RPMI7951 (cell line): Measurements from ENCODE around the gene PRKCH. TPM values are rescaled to one million over a fixed set of nuclear protein-coding genes. Genes with fewer than 3 reads are reported as not detected.
A peak's percentile ranks its signal among the peaks of the same experiment; 100 is the strongest.

Experiments
- DNase-seq: peaks from one replicate; pipeline ENCODE4 v3.0.0-alpha.2; 2012; ENCODE audit warnings: low read depth
- total RNA-seq: library from RNA; depleted of rRNA; stranded (reverse); fragments of >200 nt; shearing (Covaris generic); gene quantifications from 2 replicates; pipeline ENCODE4 v1.2.3, GENCODE V29; 2014

PRKCH gene
- total RNA-seq, 1 experiment from 2014 or later = 3.1 TPM

DNA sequence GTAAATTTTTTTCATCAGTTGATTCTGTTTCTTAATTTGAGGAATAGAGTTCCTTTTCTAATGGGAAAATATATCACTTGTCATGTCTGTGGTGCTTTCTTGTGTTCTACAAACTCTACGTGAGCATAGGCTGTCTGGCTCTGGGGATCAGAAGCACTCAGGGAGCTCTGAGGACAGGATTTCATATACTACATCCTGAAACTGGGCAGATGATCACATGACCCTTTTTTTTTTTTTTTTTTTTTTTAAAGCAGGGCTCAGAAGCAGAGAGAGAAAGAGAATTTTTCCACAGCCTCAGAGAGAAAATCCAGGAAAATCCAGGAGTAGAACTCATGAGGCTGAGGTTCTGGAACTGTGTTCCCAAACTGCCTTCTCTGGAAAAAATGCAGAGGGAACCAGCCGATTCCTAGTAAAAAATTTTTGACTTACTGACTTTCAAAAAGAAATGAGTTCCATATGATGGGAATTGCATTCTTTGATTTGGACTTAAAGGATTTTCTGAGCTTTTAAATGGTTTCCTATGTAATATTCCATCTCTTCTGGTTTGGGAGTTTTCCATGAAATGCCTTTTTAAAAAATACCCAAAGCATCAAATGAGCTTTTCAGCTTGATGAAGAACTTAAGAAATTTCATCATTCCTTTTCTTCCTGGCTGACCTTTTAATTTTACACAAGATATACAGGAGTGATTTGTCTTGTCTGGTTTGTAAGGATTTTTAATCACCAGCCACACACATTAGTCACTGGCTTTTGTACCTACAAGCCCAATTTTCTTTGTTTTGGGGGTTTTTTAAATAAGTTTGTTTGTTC lies 190.9 kb downstream of the PRKCH start:
- peak; percentile 65 for DNase-seq

DNA sequence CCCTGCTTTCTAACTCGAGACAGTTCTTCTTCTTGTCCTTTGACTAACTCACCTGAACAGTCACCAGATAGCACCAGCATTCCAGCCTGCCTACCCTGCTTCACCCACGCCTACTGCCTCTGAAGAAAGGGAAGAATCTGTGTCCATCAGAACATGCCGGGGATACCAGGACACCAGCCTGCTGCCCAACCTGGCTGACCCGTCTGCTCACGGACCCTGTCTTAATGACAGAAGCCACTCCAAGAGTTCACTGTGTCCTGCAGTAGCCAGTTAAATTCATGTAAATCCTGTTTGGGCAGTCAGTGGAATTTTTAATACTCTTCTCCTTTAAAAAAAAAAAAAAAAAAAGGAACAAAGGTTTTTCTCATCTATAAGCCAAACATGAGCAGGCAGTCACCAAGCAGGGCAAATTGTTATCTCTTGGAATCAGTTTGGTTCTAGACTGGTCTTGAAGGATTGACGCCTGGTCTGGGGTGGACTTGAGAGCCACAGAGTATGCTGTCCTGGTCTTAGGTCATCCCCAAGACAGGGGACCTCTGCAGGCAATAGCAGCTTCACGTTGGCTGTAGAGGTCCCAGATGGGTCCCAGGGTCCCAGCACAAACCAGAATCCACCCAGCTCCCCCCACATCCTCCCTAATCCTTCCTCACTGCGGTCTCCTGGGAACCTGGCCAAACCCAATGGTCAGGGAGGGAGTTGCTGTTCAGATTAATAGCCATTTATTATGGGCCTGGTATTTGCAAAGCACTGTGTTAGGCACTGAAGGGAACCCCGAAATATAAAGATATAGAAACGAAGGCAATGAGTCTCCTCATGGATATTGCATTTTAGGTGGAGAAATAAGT lies 192.8 kb downstream of the PRKCH start:
- peak; percentile 85 for DNase-seq

DNA sequence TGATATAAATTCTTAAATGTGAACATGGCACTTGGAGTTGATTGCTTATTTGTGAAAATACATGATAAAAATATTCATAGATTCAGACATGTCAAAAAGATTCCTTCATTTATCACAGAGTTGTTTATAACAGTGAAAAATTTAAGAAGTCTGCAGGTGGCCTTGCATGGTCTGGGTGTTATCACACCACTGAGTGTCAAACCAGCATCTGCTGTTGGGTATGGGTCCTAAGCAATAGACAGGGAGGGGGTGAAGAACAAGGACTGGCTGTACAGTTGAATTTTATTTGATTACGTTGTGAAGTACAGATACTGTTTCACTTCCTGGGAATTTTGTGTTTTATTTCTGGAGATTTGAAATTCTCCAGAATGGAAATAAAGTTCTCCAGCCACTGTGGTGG lies 193.5 kb downstream of the PRKCH start:
- no peak for DNase-seq

DNA sequence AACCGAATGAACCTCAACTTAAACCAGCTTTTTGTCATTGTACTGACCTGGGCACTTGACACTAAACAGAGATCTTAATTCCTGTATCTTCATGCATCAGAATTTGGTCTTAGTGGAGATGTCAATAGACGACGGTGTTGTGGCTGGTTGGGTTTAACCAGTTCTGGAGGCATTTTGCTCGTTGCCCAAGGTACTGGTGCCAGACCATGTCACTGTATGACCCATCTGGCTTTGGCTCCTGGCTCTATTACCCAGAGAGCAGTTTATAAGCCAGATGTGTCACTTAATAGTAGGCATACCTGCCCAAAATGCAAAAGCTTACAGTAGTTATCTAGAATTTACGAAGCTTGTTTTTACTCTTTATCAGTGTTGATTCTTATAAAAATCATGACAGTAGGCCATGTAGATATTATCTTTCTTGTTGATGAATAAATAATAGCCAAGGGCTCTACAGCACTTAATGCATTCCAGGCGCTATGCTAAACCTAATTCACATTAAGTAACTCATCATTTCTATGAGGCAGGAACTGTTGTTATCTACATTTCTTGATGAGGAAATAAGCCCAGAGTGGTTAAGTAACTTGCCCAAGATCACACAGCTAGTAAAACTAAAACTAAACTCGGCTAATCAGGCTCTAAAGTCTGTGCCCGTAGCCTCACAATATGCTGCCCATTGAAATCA lies 194.2 kb downstream of the PRKCH start:
- no peak for DNase-seq

DNA sequence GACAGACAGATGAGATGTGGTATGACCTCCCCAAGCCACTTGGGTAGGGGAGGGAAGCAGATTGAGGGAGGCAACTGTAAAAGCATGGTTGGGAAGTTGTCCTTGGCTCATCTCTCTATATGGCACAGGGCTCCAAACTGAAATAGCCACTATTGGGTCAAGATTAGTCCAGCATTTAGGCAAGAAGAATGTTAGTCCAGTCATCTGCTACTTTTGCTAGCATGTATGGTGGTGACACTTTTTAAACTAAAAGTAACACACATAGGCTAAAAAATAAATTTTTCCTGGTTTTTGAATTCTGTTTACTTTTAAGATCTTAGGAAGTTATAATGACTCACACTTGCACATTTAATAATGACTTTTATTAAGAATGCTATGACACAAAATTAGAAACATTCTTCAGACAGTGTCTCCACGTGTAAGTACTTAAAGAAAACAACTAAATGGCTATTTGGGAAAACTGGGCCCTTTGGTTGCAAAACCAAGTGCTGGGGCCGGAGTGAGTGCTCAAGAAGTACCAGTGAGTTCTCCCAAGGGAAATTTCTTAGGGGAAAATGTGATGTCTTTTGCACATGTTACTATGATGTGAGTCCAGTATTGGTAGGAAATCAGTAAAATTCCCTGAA lies 194.9 kb downstream of the PRKCH start:
- DNase-seq = no peak

DNA sequence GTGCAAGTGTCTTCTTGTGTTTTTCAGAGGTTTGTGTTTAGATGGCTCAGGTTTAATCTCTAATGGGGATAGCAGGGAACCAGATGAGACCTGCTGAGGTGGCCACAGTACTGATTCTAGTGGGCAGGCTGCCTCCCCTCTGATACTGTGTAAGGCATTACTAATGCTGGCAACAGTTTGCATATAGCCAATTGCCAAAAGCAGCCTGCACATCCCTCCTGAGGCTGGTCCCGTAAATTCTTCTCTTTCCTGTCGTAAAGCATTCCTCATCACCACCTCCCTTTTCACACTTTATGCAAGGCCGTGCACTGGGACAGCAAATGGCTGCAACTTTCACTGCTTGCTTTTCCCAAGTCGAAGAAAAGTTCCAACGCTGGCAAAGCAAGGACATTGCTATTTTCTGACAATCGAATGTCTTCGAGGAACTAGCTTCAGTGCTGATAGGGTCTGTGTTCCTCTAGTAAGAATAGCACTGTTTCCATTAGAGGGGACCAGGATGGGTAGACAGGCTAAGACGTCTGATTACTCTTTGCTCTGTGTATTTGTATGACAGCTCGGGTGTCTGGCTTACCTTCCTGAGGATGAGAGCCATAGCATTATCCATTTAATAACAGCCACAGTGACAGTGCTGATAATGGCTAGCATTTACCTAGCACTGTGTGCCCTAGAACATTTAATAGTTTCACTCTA lies 195.7 kb downstream of the PRKCH start:
- no peak for DNase-seq

DNA sequence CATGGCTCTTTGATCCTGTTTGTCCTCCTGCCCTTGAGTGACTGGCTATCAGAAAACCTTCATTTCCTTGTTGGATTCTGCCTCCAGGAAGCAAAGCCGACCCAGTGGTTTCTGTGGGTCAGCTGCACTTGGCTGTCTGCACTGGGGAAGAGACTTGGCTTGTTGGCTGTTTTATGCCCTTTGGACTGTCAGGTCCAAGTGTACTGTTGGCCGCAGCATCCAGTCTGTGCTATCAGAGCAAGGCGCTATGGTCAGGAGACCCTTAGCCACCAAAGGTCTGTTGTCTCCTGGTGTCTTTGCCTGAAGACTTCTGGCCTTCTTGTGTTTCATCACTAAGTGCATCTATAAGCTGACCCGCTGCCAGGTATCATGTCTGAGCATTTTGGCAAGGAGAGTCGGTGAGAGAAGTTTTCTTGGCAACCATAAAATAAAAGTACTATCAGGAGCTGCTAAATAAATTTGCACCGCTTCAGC lies 196.6 kb downstream of the PRKCH start:
- DNase-seq = no peak

DNA sequence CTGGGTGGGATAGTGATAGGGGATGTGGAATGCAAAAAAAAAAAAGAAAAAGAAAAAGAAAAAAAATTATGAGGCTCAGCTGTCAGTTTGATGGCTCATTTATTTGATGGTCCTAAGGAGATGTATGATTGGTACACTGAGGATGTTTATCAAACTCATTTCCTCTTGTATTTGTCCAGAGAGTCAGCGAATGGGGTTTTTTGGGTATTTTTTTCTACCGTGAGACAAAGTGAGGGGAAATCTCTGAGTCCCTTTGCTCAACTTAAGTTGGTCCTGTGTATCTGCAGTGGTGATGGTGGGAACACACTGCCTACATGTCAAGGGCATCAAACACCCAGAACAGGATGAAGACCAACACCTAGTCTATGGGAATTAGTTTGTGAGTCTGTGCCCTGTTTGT lies 197.0 kb downstream of the PRKCH start:
- DNase-seq = no peak

DNA sequence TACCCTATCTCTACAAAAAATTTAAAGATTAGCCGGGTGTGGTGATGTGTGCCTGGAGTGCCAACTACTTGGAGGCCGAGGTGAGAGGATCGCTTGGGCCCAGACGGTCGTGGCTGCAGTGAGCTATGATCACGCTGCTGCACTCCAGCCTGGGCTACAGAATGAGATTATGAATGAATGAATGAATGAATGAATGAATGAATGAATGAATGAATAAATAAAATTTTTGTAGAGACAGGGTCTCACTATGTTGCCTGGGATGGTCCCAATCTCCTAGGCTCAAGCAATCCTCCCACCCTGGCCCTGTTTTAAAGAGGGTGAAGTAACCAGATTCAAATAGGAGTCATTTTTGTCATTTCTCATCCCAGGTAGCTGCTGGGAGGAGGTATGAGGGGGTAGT lies 197.7 kb downstream of the PRKCH start:
- no peak for DNase-seq

DNA sequence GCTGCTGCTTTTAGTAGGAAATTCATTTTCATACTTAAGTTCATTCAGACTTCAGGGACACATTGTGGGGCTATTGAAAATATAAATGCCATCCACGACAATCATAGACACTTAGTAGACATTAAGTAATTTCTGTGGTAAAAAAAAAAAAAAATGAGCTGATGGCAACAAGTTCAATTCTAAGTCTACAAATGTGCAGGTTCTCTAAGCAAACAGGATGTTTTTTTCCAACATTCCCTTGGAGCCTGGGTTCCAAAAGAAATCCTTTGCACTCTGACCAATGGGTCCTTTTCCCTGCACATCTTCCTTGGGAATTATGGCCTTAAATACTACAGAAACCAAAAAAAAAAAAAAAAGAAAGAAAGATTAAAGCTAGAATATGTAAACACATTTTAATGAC lies 198.4 kb downstream of the PRKCH start:
- DNase-seq = no peak

DNA sequence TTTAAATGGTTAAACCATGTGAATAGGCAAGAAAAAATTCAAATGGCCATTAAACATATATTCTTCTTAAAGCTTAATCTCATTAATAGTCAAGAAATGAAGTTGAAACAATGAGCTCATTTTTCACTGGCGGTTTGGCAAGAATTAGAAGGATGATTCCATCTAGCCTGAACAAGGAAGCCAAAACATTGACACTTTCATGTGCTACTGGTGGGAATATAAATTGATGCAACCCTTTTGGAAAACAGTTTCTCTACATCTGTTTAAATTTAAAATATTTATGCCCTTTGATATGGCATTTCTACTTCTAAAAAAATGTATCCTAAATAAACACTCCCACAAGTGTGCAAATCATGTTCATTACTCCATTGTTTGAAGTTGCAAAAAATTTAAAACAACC lies 199.2 kb downstream of the PRKCH start:
- no peak for DNase-seq

DNA sequence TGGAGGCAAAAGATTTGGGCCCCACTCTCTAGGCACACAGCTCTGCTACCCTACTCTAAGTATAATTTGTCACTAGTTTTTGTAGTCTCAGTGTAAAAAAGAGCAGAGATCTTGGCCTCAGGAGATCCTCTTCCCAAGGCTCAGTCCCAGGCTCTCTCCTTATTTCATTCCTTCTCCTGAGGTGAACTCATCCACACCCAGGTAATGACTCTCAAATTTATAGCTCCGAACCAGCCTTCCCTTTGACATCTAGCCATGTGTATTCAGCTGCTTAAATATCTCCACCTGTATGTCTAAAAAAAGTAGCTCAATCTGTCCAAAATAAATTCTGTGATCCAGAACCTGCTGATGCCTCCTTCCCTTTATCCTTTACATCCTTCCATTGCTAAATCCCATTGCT lies 200.4 kb downstream of the PRKCH start:
- no peak for DNase-seq

DNA sequence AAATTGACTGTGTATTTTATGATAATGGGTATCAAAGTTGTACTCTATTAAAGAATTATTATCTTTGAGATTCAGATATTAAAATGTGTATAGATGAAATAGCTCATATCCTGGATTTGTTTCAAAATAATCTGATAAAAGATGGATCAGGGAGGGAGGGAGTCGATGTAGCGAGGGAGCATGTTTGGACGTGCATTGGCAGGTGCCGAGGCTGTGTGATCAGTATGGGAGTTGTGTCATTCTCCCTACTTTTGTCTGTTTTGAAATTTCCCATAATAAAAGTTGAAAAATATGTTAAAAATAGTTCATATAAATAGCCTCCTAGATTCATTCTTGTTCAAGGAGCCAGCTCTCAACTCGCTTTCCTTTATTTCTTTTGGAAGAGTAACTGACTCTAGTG lies 202.4 kb downstream of the PRKCH start:
- no peak for DNase-seq

DNA sequence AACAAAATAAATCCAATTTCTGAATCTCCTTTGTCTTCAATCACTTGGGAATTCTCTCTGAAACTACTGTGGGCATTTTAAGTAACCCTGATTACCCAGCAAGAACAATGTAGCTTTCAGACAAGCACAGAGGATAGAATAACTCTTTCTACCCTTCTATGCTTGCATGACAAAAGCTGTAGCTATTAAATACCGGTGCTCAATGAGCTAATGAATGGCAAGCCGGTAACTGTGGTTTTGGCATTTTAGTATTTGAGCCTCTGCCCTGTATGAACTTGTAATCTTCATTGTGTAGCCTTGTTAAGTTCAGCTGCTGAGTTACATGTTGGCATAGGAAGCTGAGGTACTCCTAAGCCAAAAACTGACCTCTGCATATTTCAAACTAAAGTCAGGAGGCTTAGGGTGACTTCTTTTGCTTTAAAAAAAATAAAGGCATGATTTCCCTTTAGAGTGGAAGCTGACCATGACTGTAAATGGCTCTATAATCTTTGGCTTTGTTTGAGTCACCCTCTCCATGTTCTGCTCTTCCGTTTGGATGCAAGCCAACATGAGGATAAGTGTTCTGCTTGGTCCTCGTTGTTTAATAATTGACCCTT lies 202.9 kb downstream of the PRKCH start:
- peak; percentile 90 for DNase-seq

DNA sequence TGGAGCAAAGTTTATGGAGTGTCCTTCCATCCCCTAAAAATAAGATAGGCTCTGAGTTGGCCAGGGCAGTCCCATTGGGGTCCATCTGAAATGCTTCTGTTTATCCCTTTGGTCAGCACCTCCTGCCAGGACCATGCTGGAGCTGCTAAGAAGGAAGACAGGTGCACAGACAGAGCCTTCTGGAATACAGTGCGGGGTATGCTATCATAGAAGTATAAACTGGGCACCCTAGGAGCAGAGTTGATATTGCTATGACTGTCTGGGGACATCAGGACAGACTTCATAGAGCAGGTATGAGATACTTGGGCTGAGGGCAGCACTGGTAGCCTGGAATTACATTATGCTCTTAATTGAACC lies 203.5 kb downstream of the PRKCH start:
- DNase-seq = no peak

DNA sequence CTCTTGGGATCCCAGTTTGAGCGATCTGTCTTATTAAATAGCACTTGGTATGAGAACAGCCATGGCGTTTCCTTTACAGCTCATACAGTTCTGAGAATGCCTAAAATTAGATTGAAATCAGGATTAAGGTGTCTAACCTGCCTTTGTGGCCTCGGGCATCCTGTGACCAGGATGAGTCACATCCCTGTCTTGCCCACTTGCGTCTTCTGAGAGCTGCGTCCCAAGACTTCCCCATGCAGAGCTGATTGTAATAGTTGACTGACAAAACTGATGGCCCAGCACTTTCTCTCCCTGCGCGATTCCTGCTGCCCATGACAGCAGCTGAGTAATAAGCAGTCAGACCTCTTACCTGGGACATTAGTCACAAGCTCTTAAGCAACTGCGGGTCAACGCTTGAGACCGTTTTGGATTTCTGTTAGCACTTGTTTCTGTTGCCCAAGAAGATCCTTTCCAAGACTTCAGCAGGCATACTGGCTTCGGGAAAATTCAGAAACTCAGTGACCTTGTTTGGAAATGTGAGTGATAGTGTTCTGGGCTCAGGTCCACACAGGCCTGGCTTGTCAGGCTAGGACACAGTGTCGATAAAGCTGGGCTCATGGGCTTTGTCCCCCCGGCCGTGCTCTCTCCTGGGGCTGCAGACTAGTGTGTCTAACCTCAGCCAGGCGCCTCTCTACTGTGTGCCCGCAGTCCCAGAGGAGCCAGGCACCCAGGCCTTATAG lies 204.1 kb downstream of the PRKCH start:
- DNase-seq = peak; percentile 90

DNA sequence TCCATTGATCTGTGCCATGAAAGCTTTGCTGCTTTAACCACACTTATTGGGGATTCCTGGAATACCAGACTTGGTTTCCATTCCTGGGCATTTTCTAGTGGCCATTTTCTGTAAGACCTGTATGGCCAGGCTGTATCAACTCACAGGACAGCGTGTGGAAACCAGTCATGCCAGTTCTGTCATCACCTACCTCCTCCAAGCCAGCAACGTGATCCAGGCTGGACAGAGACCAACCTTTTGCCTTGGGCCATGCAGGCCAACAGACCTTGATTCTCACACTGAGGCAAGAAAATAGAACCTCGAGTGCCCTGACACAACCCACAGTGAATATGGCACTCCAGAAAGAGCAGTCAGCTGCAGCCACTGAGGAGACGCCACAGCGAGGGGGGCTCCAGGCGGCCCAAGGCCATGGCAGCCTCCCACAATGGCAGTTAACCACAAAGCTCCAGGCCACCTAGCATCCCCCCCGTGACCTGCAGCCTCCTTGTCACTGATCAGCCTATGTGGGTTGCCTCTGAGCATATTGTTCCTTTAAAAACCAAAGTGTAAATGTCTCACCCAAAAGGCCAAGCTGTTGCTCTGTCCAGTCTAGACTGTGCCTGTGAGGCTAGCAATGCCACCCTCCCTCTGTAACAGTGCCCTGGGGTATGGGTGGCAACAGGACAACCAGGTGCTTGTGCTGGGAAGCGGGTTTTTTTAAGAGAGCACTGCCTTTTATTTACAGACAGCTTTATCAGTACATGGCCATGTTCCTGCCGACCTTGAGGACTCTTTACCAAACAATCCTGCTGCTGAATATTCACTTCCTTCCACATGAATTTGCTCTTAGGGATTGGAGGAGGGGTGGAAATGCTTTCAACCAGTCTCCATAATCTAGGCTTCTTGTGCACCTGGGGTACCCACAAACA lies 205.3 kb downstream of the PRKCH start:
- peak; percentile 53 for DNase-seq

DNA sequence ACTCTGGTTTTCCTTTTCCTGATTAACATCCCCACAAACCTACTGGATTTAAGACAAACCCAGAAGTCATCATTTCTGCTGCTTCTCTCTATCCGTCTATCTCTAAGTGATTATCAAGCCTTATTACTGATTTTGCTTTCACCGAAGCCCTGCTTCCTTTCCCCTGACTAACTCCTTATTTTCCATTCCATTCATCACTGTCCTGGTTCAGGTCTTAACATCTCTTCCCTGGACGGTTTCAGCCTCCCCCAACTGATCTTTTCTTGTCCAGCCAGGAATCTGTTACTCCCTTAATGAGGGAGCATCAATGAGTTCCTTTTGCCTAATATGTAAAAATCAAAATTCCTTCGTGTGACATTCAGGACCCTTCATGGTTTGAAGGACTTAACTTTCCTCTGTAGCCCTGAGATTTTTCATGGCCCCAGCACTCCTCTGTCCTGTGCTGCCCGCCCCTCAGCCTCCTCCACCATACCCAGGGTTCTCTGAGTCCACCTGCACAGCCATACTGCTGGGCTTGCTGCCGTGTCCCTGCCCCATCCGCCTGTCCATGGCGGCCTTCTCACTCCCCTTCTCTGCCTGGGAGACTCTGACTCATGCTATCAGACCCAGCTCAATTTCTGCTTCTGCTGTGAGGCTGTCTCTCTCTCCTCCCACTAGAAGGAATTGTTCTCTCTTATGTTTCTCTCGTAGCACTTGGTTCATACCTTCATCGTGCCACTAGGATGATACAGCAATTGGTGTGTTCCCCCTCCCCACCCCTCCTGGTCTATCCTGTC lies 206.1 kb downstream of the PRKCH start:
- peak; percentile 80 for DNase-seq
